ENCODE results near the gene CERS5. TPM values are rescaled to one million over a fixed set of nuclear protein-coding genes. Genes with fewer than 3 reads are reported as not detected.
A peak's percentile ranks its signal among the peaks of the same experiment; 100 is the strongest.

The CERS5 gene
- total RNA-seq, 1 donor from 2014 or later, result 21.9 TPM

DNA sequence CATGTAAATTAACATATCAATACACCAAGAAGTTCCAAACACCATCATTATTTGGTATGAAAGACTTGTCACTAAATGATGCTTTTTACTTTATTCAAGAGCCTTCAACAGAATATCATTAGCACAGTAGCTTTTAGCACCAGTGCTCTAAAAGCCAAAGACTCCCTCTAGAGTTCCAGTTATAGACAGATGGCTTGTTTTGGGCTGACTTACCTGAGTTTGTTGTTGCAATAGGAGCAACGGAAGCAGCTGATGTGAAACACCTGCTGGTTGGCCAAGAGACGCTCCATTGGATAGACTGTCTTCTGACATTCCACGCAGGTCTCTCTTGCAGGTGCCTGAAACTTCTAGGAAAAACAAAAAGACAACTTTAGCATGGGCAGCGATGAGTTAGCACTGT is 14.5 kb upstream of the CERS5 start:
- FAIRE-seq, result no peak
- Histone ChIP-seq H3K27me3 (ENCODE audit: control insufficient read depth, insufficient read depth, low read length) (no peaks in the 10 kb centered on the region), H3K4me3 (ENCODE audit: low read depth, low read length) (no peak overlapping the region), H3K36me3 (ENCODE audit: control insufficient read depth, insufficient read depth, low read length) (peaks cover 14% of the 10 kb centered on the region)
- TF ChIP-seq, protein P1, sequence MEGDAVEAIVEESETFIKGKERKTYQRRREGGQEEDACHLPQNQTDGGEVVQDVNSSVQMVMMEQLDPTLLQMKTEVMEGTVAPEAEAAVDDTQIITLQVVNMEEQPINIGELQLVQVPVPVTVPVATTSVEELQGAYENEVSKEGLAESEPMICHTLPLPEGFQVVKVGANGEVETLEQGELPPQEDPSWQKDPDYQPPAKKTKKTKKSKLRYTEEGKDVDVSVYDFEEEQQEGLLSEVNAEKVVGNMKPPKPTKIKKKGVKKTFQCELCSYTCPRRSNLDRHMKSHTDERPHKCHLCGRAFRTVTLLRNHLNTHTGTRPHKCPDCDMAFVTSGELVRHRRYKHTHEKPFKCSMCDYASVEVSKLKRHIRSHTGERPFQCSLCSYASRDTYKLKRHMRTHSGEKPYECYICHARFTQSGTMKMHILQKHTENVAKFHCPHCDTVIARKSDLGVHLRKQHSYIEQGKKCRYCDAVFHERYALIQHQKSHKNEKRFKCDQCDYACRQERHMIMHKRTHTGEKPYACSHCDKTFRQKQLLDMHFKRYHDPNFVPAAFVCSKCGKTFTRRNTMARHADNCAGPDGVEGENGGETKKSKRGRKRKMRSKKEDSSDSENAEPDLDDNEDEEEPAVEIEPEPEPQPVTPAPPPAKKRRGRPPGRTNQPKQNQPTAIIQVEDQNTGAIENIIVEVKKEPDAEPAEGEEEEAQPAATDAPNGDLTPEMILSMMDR (IDR thresholded peaks at IDR 0.05; ENCODE audit: insufficient read depth, low read length, severe bottlenecking), result no peak
- DNase-seq (ENCODE audit: low read depth), result no peak

DNA sequence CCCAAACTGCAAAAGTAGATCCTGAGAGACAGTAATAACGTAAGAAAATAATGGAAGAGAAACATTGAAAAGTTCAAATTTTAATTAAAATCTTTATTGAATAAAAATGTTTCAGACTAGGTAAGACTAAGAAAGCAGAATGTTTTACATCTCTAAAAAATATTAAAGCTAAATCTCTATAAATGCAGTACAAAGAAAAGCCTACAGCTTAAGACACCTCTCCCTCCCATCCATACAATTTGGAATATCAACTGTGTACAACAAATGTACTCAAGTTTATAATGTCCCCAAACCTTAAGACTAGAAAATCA is 8.5 kb upstream of the CERS5 start:
- Histone ChIP-seq H3K36me3 (ENCODE audit: control insufficient read depth, insufficient read depth, low read length) (peaks cover 7% of the 10 kb centered on the region), H3K4me3 (ENCODE audit: low read depth, low read length) (no peak overlapping the region), H3K27me3 (ENCODE audit: control insufficient read depth, insufficient read depth, low read length) (no peaks in the 10 kb centered on the region)
- FAIRE-seq, result no peak
- TF ChIP-seq, protein P1 (IDR thresholded peaks at IDR 0.05; ENCODE audit: insufficient read depth, low read length, severe bottlenecking), result no peak
- no peak for DNase-seq (ENCODE audit: low read depth)

DNA sequence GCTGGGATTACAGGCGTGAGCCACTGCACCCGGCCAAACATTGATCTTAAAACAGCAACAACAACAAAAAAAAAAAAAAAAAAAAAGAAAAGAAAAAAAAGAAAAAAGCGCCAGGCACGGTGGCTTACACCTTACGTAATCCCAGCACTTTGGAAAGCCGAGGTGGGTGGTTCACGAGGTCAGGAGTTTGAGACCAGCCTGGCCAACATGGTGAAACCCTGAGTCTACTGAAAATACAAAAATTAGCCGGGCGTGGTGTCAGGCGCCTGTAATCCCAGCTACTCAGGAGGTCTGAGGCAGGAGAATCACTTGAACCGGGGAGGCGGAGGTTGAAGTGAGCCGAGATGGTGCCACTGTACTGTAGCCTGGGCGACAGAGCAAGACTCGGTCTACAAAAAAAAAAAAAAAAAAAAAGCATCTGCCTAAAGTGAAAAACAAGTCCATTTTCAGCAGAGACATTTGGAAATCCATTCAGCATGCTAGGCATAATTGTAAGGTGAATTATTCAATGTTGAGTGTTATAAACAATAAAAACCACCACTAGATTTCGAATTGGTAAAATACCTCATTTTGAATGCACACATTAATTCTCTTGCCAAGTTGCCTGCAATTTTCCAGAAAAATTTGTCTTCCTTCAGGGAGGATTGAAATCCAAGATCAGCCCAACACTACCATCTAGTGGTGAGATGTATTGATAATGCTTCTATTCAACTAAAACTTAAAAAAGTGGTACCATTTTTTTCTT is 8.0 kb upstream of the CERS5 start:
- no peaks in the 10 kb centered on the region for H3K27me3 ChIP-seq (ENCODE audit: control insufficient read depth, insufficient read depth, low read length)
- no peak overlapping the region for H3K4me3 ChIP-seq (ENCODE audit: low read depth, low read length)
- H3K36me3 ChIP-seq (ENCODE audit: control insufficient read depth, insufficient read depth, low read length), result peaks cover 7% of the 10 kb centered on the region
- TF ChIP-seq, protein P1 (IDR thresholded peaks at IDR 0.05; ENCODE audit: insufficient read depth, low read length, severe bottlenecking), result peak; percentile 28
- FAIRE-seq, result no peak
- peak; percentile 56 for DNase-seq (ENCODE audit: low read depth)

DNA sequence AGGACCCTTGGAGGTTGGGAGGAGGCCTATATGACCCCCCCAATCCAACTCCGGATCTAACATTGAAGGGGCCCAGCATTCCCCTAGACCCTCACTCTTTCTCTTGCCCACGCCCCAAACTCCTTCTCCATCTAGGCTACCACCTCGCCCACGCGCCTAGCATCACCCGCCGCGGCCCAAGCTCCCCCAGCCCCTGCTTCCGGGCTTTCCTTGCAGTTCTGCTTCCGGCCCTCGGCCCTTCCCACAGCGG is 445 bp downstream of the CERS5 start:
- FAIRE-seq, result no peak
- DNase-seq (ENCODE audit: low read depth), result no peak
- Histone ChIP-seq H3K36me3 (ENCODE audit: control insufficient read depth, insufficient read depth, low read length) (no peaks in the 10 kb centered on the region), H3K4me3 (ENCODE audit: low read depth, low read length) (peak overlapping the region; percentile 55), H3K27me3 (ENCODE audit: control insufficient read depth, insufficient read depth, low read length) (no peaks in the 10 kb centered on the region)
- TF ChIP-seq, protein P1 (IDR thresholded peaks at IDR 0.05; ENCODE audit: insufficient read depth, low read length, severe bottlenecking), result no peak

DNA sequence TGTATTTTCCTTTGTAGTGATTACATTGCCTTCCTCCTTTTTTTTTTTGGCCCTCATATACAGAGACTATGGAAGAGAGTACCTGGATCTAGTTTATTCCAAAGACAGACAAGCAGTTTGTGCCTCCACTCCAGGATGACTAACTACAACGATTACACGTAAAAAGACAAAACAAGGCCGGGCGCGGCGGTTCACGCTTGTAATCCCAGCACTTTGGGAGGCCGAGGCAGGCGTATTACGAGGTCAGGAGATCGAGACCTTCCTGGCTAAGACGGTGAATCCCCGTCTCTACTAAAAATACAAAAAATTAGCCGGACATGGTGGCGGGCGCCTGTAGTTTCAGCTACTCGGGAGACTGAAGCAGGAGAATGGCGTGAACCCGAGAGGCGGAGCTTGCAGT is 2.2 kb downstream of the CERS5 start:
- TF ChIP-seq, protein P1 (IDR thresholded peaks at IDR 0.05; ENCODE audit: insufficient read depth, low read length, severe bottlenecking), result no peak
- FAIRE-seq (no peak), DNase-seq (ENCODE audit: low read depth) (no peak)
- H3K36me3 ChIP-seq (ENCODE audit: control insufficient read depth, insufficient read depth, low read length), result no peaks in the 10 kb centered on the region
- H3K4me3 ChIP-seq (ENCODE audit: low read depth, low read length), result no peak overlapping the region
- no peaks in the 10 kb centered on the region for H3K27me3 ChIP-seq (ENCODE audit: control insufficient read depth, insufficient read depth, low read length)

DNA sequence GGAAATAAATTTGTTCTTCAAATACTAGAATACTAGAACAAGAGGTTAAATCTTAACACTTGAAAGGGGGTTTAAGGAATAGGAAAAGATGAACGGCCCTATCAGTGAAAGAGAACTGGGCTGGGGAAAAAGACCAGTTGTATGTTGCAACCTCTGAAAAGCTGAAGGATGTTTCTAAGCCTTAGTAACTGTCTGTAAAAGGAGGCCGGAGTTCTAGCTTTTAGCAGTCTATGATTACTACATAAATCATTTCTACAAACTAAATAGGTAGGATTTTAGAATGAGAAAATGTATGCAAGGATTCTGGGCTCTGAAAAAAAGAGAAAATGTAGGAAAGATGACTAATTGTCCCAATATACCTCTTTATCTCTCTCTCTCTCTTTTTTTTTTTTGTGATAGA is 4.9 kb downstream of the CERS5 start:
- H3K27me3 ChIP-seq (ENCODE audit: control insufficient read depth, insufficient read depth, low read length), result no peaks in the 10 kb centered on the region
- FAIRE-seq (no peak), DNase-seq (ENCODE audit: low read depth) (no peak)
- TF ChIP-seq, protein P1 (IDR thresholded peaks at IDR 0.05; ENCODE audit: insufficient read depth, low read length, severe bottlenecking), result no peak
- no peaks in the 10 kb centered on the region for H3K36me3 ChIP-seq (ENCODE audit: control insufficient read depth, insufficient read depth, low read length)
- no peak overlapping the region for H3K4me3 ChIP-seq (ENCODE audit: low read depth, low read length)

Data from bronchial epithelial cell (primary cell).